ENCODE data around the gene MYO10. TPM values are rescaled to one million over a fixed set of nuclear protein-coding genes. Genes with fewer than 3 reads are reported as not detected.

MYO10 gene
- total and polyA plus RNA-seq, 2 of the 8 experiments (the other 6 are each of a cell fraction or from before 2014, with no cell fraction given): 21.5 to 107 TPM

DNA sequence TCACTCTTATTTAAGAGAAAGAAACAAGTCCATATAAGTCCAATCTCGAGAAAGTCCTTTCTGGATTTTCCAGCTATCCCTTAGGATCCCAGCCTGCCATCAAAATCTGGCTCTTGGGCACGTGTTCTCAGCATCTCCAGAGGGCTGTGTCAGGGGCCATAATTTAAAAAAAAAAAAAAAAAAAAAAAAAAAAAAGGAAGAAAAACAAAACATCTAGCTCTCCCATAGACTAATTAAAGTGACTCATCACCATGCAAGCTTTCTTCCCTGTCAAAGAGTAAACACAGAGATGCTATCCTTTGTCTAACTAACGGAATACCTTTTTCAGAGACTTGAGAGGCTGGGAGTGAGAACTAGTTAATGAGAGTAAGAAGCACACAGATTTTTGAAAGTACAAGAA lies 44.9 kb upstream of the MYO10 start (continued):
- TF ChIP-seq, protein P1, sequence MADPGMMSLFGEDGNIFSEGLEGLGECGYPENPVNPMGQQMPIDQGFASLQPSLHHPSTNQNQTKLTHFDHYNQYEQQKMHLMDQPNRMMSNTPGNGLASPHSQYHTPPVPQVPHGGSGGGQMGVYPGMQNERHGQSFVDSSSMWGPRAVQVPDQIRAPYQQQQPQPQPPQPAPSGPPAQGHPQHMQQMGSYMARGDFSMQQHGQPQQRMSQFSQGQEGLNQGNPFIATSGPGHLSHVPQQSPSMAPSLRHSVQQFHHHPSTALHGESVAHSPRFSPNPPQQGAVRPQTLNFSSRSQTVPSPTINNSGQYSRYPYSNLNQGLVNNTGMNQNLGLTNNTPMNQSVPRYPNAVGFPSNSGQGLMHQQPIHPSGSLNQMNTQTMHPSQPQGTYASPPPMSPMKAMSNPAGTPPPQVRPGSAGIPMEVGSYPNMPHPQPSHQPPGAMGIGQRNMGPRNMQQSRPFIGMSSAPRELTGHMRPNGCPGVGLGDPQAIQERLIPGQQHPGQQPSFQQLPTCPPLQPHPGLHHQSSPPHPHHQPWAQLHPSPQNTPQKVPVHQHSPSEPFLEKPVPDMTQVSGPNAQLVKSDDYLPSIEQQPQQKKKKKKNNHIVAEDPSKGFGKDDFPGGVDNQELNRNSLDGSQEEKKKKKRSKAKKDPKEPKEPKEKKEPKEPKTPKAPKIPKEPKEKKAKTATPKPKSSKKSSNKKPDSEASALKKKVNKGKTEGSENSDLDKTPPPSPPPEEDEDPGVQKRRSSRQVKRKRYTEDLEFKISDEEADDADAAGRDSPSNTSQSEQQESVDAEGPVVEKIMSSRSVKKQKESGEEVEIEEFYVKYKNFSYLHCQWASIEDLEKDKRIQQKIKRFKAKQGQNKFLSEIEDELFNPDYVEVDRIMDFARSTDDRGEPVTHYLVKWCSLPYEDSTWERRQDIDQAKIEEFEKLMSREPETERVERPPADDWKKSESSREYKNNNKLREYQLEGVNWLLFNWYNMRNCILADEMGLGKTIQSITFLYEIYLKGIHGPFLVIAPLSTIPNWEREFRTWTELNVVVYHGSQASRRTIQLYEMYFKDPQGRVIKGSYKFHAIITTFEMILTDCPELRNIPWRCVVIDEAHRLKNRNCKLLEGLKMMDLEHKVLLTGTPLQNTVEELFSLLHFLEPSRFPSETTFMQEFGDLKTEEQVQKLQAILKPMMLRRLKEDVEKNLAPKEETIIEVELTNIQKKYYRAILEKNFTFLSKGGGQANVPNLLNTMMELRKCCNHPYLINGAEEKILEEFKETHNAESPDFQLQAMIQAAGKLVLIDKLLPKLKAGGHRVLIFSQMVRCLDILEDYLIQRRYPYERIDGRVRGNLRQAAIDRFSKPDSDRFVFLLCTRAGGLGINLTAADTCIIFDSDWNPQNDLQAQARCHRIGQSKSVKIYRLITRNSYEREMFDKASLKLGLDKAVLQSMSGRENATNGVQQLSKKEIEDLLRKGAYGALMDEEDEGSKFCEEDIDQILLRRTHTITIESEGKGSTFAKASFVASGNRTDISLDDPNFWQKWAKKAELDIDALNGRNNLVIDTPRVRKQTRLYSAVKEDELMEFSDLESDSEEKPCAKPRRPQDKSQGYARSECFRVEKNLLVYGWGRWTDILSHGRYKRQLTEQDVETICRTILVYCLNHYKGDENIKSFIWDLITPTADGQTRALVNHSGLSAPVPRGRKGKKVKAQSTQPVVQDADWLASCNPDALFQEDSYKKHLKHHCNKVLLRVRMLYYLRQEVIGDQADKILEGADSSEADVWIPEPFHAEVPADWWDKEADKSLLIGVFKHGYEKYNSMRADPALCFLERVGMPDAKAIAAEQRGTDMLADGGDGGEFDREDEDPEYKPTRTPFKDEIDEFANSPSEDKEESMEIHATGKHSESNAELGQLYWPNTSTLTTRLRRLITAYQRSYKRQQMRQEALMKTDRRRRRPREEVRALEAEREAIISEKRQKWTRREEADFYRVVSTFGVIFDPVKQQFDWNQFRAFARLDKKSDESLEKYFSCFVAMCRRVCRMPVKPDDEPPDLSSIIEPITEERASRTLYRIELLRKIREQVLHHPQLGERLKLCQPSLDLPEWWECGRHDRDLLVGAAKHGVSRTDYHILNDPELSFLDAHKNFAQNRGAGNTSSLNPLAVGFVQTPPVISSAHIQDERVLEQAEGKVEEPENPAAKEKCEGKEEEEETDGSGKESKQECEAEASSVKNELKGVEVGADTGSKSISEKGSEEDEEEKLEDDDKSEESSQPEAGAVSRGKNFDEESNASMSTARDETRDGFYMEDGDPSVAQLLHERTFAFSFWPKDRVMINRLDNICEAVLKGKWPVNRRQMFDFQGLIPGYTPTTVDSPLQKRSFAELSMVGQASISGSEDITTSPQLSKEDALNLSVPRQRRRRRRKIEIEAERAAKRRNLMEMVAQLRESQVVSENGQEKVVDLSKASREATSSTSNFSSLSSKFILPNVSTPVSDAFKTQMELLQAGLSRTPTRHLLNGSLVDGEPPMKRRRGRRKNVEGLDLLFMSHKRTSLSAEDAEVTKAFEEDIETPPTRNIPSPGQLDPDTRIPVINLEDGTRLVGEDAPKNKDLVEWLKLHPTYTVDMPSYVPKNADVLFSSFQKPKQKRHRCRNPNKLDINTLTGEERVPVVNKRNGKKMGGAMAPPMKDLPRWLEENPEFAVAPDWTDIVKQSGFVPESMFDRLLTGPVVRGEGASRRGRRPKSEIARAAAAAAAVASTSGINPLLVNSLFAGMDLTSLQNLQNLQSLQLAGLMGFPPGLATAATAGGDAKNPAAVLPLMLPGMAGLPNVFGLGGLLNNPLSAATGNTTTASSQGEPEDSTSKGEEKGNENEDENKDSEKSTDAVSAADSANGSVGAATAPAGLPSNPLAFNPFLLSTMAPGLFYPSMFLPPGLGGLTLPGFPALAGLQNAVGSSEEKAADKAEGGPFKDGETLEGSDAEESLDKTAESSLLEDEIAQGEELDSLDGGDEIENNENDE (IDR thresholded peaks at IDR 0.05; ENCODE audit: insufficient replicate concordance, low read length): no peak
- TF ChIP-seq, protein P2, sequence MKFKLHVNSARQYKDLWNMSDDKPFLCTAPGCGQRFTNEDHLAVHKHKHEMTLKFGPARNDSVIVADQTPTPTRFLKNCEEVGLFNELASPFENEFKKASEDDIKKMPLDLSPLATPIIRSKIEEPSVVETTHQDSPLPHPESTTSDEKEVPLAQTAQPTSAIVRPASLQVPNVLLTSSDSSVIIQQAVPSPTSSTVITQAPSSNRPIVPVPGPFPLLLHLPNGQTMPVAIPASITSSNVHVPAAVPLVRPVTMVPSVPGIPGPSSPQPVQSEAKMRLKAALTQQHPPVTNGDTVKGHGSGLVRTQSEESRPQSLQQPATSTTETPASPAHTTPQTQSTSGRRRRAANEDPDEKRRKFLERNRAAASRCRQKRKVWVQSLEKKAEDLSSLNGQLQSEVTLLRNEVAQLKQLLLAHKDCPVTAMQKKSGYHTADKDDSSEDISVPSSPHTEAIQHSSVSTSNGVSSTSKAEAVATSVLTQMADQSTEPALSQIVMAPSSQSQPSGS (IDR thresholded peaks at IDR 0.05; ENCODE audit: low read length): no peak
- TF ChIP-seq KDM1A (IDR thresholded peaks at IDR 0.05; ENCODE audit: borderline replicate concordance, low read length) (no peak), TBP (IDR thresholded peaks at IDR 0.05; ENCODE audit: low read depth, low read length) (no peak), MAFK (IDR thresholded peaks at IDR 0.05; ENCODE audit: low read depth, low read length) (no peak)
